Activated CD4-positive, alpha-beta memory T cell treated with anti-CD3 and anti-CD28 coated beads for 36 hours (primary cell): ENCODE data around the gene ADORA2B. TPM values are rescaled to one million over a fixed set of nuclear protein-coding genes. Genes with fewer than 3 reads are reported as not detected.

Source experiments
- CTCF ChIA-PET: fragments of 350-600 bp; sonication (Branson Sonifier 250); formaldehyde crosslinking; loops from one replicate; lab custom pipeline; 2021; ENCODE audit warnings: antibody characterized with exemption, inconsistent platforms; lab: Charles Lee
- POLR2A ChIA-PET: fragments of 350-600 bp; sonication (Branson Sonifier 250); formaldehyde crosslinking; loops from one replicate; lab custom pipeline; 2021; ENCODE audit warnings: antibody characterized with exemption; lab: Charles Lee
- DNase-seq: peaks from one replicate; pipeline ENCODE4 v3.0.0-alpha.2; 2020
- H3K27ac Mint-ChIP-seq: one replicate; pipeline ENCODE4 v1.8.0; 2021; ENCODE audit warnings: mixed read lengths
- H3K27me3 Mint-ChIP-seq: one replicate; pipeline ENCODE4 v1.8.0; 2021; ENCODE audit warnings: mixed read lengths
- H3K36me3 Mint-ChIP-seq: one replicate; pipeline ENCODE4 v1.8.0; 2021; ENCODE audit warnings: mixed read lengths
- H3K4me1 Mint-ChIP-seq: one replicate; pipeline ENCODE4 v1.8.0; 2021; ENCODE audit warnings: low read depth, mixed read lengths
- H3K4me3 Mint-ChIP-seq: one replicate; pipeline ENCODE4 v1.8.0; 2021; ENCODE audit warnings: mild to moderate bottlenecking, mixed read lengths
- H3K9me3 Mint-ChIP-seq: one replicate; pipeline ENCODE4 v1.8.0; 2021; ENCODE audit warnings: mixed read lengths
- intact Hi-C: fragments of 100-400 bp; cut with micrococcal nuclease; formaldehyde crosslinking; loops from one replicate; pipeline ENCODE4 v1.15.1; 2023
- total RNA-seq, 2 experiments: library from RNA; stranded (reverse); gene quantifications; one replicate each; pipeline ENCODE4 v1.2.3, GENCODE V29; 2021

ADORA2B gene
- total RNA-seq, 2 experiments from 2014 or later, result 0.24 to 0.27 TPM

DNA sequence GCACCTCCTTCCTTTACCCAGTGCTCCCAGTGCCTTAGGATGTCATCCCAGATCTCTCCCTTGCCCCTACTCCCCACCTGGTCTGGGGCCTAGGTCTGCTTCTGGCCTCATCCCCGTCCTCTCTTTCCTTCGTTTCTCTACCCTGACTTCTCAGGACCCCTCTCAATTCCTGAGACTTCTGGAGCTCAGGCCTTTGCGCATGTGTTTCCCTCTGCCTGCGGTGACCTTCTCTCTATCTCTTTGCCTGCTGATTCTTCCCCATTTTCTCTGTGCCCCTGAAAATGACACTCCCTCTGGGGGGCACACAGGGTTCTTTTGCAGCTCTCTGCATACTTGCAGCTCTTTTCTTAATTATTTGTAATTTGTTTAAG is 13.5 kb downstream of the ADORA2B start:
- no peak overlapping the region for H3K4me3 Mint-ChIP-seq
- POLR2A ChIA-PET, result no interaction called here
- CTCF ChIA-PET, result interaction anchor here (0.8 kb wide), 1 partner anchor 13 kb away, joined by 4 read pairs; the partner anchor contains the start of gene ADORA2B

DNA sequence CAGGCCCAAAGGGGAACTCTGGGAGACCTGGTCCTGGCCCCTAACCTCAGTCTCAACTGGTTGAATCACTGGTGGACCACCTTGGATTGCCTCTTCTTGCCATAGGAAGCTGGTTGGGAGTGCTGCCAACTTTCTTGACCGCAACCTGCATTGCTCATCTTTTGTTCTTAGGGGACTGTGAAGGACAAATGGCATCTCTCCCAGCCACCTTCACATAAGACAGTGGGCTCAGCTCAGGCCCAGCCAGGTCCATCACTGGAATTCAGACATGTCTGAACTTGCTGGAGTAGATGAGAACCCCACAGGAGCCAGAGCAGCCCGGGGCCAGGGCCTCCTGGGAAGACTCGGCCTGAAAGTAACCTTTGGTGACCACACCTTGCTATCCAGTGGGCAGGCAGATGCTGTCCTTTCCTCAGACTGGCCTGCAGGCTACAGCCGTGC is 18.8 kb downstream of the ADORA2B start:
- Mint-ChIP-seq H3K9me3 (no peaks in the 10 kb centered on the region), H3K27ac (no peak overlapping the region), H3K4me3 (no peak overlapping the region), H3K4me1 (peaks cover 12% of the 10 kb centered on the region), H3K36me3 (no peaks in the 10 kb centered on the region), H3K27me3 (peaks cover 27% of the 10 kb centered on the region)
- ChIA-PET POLR2A (no interaction called here), CTCF (no interaction called here)
- no peak for DNase-seq
- intact Hi-C loops, result no loop called here

More for the DNA sequence above, 13.5 kb downstream of the ADORA2B start:
- peaks cover 29% of the 10 kb centered on the region for H3K4me1 Mint-ChIP-seq
- H3K27me3 Mint-ChIP-seq, result peaks cover 34% of the 10 kb centered on the region
- H3K36me3 Mint-ChIP-seq, result no peaks in the 10 kb centered on the region
- no peaks in the 10 kb centered on the region for H3K9me3 Mint-ChIP-seq
- no peak for DNase-seq
- intact Hi-C loops, result loop anchor here (2.0 to 10.0 kb wide), 2 partner anchors 14 to 64 kb away; partner anchors contain the start of gene ADORA2B
- peak overlapping the region; percentile 21 for H3K27ac Mint-ChIP-seq

DNA sequence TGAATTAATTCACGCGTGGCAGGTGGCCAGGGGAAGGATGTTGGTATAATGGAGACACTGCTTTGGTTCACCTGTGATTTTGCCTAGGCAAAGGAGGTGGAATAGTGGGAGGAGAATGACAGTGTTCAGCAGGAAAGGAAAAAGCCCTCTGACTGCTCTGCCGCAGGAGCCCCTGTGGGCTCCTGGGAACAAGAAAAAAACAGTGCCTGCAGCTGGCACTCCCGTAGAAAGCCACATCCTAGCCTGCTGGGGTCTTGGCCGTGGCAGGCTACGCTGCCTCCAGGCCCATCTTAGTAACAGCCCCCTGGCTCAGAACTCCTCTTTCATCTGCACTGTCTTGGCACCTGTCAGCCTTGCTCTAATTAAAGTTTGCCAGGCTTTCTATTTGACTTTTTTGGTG is 20.6 kb downstream of the ADORA2B start:
- no peak for DNase-seq
- POLR2A ChIA-PET, result no interaction called here
- Mint-ChIP-seq H3K27ac (no peak overlapping the region), H3K36me3 (no peaks in the 10 kb centered on the region), H3K4me3 (no peak overlapping the region), H3K27me3 (peaks cover 32% of the 10 kb centered on the region), H3K9me3 (no peaks in the 10 kb centered on the region), H3K4me1 (no peaks in the 10 kb centered on the region)
- intact Hi-C loops, result no loop called here
- CTCF ChIA-PET, result no interaction called here

DNA sequence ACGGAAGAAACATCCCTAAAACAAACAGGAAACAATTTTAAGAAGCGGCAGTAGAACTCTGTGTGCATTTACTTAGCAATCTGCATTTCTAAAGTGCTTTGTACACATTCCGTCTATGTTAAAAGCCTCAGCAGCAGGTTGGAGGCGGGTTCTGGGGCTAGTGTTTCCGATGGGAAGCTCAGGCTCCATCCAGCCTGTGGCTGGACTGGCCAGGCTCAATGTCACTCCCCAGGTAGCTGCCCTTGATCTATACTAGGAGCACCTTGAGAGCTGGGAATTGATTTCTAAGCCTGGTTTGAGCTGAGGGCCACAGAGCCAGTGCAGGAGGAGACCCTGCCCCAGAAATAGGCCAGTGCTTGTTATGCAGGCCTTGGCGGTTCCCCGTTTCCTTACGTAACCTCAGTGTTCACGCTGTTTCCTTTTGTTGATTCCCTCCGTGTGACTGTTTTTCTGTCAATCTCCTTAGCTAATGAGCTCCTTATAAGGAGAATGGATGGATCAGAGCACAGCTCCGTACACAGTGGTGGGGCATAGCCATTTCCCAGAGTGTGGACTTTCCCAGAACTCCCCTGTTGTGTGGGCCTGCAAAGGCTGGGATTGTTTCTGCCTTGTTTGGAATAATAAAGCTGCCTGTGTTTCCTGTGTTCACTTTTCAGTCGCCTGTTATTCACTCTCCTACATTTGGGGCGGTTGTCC is 21.4 kb downstream of the ADORA2B start:
- ChIA-PET CTCF (no interaction called here), POLR2A (no interaction called here)
- H3K27ac Mint-ChIP-seq, result no peak overlapping the region
- intact Hi-C loops, result no loop called here
- no peak overlapping the region for H3K4me3 Mint-ChIP-seq
- H3K27me3 Mint-ChIP-seq, result peaks cover 32% of the 10 kb centered on the region
- H3K9me3 Mint-ChIP-seq, result no peaks in the 10 kb centered on the region
- H3K36me3 Mint-ChIP-seq, result no peaks in the 10 kb centered on the region
- no peaks in the 10 kb centered on the region for H3K4me1 Mint-ChIP-seq
- DNase-seq, result no peak

DNA sequence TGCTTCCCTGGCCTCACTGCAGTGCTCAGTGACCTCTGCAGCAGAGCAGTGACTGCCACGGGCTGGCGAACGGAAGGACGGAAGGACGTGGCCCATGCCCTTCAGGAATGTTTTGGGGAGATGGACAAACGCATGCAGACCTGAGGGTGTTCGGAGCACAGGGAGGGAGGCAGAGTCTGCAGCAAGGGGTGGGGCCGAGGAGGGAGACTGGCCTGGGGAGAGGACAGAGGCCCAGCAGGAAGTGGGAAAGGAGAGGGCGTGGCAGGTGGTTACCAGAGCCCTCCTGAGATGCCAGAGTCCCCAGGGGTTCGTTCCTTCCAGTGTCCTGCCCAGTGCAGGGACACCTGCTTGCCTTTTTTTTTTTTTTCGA is 21.9 kb downstream of the ADORA2B start:
- CTCF ChIA-PET, result no interaction called here
- Mint-ChIP-seq H3K27me3 (peaks cover 27% of the 10 kb centered on the region), H3K4me3 (no peak overlapping the region), H3K4me1 (no peaks in the 10 kb centered on the region), H3K27ac (no peak overlapping the region), H3K9me3 (no peaks in the 10 kb centered on the region), H3K36me3 (no peaks in the 10 kb centered on the region)
- POLR2A ChIA-PET, result no interaction called here
- no peak for DNase-seq
- intact Hi-C loops, result no loop called here

DNA sequence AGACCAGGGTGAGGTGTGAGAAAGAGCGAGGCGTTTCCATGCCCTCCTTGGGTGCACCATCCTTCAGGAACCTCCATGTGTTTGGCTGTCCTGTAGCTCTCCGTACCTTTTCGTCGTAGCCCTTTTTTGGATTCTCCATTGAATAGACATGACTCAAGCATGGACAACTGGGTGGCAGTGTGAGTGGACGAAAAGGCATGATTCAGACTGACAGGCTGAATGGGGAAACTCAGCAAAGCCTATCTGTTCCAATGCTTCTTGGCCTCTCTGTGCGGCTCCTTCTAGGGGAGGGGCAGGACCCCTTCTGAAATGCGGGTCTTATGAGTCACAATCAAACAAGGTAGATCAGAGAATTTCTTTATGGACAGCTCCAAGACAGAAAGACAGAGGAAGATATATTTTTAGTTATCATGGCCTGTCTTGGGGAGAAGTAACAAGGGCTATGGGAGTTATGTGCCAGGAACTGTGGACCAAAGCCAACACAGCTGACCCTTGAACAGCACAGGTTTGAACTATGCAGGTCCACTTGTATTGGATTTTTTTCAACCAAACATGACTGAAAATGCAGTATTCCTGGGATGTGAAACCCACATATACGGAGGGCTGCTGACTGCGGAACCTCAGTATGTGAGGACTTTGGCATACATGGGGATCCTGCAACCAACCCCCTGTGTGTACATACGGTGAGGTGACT is 22.9 kb downstream of the ADORA2B start:
- ChIA-PET CTCF (no interaction called here), POLR2A (no interaction called here)
- Mint-ChIP-seq H3K27me3 (peaks cover 27% of the 10 kb centered on the region), H3K9me3 (no peaks in the 10 kb centered on the region), H3K4me3 (no peak overlapping the region), H3K4me1 (no peaks in the 10 kb centered on the region), H3K36me3 (no peaks in the 10 kb centered on the region), H3K27ac (no peak overlapping the region)
- no peak for DNase-seq
- intact Hi-C loops, result no loop called here

DNA sequence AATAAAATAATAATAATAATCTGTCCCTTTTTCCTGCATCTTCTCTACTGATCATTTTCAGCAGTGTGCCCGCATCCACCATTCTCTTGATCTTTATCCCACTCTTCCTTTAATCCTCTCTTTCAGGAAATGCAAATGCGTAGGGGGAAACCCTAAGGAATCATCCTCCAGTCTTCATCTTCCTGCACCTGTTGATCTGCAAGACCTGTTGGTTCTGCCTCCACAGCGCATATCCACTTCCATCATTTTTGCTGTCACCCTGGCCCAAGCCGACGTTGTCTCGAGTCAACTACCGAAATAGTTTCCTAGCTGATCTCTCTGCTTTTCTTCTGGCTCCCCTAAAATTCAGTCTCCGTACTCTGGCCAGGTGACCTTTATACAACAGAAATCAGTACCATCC is 24.5 kb downstream of the ADORA2B start:
- Mint-ChIP-seq H3K9me3 (no peaks in the 10 kb centered on the region), H3K4me3 (no peak overlapping the region), H3K36me3 (no peaks in the 10 kb centered on the region), H3K27ac (no peak overlapping the region), H3K4me1 (no peaks in the 10 kb centered on the region), H3K27me3 (peaks cover 25% of the 10 kb centered on the region)
- no peak for DNase-seq
- intact Hi-C loops, result no loop called here
- ChIA-PET CTCF (no interaction called here), POLR2A (no interaction called here)

DNA sequence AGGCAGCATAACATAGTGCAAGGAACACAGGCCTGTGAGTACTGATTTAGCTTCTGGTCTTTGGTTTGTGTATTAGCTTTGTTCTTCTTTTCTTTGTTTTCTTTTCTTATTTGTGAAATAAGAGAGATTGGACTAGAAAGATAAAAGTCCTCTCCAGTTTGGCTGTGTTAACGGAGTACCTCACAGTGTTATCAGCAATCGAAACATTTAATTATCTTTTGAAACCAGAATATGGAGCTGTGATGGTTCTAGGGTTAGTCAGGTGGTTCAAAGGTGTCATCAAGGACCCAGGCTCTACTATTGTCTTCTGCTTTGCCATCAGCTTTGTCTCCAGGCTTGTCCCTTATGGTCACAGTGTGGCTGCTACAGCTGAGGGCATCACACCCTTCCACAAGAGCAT is 25.6 kb downstream of the ADORA2B start:
- Mint-ChIP-seq H3K27ac (no peak overlapping the region), H3K4me1 (no peaks in the 10 kb centered on the region), H3K36me3 (peaks cover 2% of the 10 kb centered on the region), H3K27me3 (peaks cover 20% of the 10 kb centered on the region), H3K4me3 (no peak overlapping the region), H3K9me3 (no peaks in the 10 kb centered on the region)
- DNase-seq, result no peak
- intact Hi-C loops, result no loop called here
- CTCF ChIA-PET, result no interaction called here
- POLR2A ChIA-PET, result no interaction called here

DNA sequence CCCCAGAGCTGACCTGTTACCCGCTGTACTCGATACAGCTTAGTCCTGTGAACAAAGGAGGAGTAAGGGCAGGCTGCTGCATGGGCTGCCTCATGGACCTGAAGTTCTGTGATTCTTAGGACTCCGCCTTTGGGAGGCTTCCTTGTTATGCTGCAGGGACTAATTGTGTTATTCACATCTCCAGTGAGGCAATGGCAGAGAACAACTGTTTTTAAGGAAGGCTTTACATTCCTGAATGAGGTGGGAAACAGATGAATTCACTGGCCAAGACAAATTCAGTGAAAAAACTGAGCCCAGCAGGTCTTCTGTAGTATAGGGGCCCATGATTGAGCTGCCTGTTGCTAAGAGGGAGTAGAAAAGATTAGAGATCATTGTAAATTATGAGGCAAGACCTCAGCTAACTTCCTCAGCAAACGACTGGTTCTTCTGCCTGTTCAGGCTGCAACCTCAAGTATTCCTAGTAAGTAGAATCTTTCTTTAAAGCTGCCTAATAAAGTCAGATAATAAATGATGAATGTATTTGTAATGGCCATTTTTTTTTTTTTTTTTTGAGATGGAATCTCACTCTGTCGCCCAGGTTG is 26.3 kb downstream of the ADORA2B start:
- Mint-ChIP-seq H3K9me3 (no peaks in the 10 kb centered on the region), H3K4me3 (no peak overlapping the region), H3K36me3 (peaks cover 4% of the 10 kb centered on the region), H3K4me1 (no peaks in the 10 kb centered on the region), H3K27ac (no peak overlapping the region), H3K27me3 (peaks cover 17% of the 10 kb centered on the region)
- POLR2A ChIA-PET, result no interaction called here
- no peak for DNase-seq
- CTCF ChIA-PET, result no interaction called here
- intact Hi-C loops, result no loop called here

DNA sequence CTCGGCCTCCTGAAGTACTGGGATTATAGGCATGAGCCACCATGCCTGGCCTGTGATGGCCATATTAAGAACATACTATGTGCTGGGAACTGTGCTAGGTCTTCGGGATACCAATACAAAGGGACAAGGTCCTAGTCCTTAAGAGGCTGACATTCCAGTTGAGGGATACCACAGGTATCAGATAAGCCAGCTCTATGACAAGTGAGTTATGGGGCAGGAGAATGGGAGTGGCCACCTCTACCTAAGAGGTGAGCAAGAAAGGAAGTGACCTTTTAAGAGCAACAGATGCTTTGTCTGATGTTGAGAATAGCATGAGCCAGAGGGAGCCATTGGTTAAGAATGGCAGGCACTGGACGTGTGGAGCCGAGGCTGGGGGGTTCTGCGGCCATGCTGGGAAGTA is 27.0 kb downstream of the ADORA2B start:
- no peak overlapping the region for H3K4me3 Mint-ChIP-seq
- ChIA-PET POLR2A (no interaction called here), CTCF (no interaction called here)
- no peak overlapping the region for H3K27ac Mint-ChIP-seq
- intact Hi-C loops, result no loop called here
- H3K4me1 Mint-ChIP-seq, result no peaks in the 10 kb centered on the region
- peaks cover 15% of the 10 kb centered on the region for H3K27me3 Mint-ChIP-seq
- no peaks in the 10 kb centered on the region for H3K9me3 Mint-ChIP-seq
- no peak for DNase-seq
- H3K36me3 Mint-ChIP-seq, result peaks cover 6% of the 10 kb centered on the region

DNA sequence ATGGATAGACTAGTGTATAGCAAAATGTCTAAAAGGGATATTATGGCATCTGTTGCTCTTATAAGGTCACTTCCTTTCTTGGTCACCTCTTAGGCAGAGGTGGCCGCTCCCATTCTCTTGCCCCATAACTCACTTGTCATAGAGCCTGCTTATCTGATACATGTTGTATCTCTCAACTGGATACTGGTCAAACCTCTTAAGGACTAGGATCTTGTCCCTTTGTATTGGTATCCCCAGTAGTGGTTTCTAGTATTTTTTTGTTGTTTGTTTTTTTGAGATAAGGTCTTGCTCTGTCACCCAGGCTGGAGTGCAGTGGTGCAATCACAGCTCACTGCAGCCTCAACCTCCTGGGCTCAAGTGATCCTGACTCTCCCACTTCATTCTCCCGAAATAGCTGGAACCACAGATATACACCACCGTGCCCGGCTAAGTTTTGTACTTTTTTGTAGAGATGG is 27.6 kb downstream of the ADORA2B start:
- no peaks in the 10 kb centered on the region for H3K9me3 Mint-ChIP-seq
- peaks cover 15% of the 10 kb centered on the region for H3K27me3 Mint-ChIP-seq
- H3K4me1 Mint-ChIP-seq, result no peaks in the 10 kb centered on the region
- H3K4me3 Mint-ChIP-seq, result no peak overlapping the region
- intact Hi-C loops, result no loop called here
- H3K27ac Mint-ChIP-seq, result no peak overlapping the region
- ChIA-PET POLR2A (no interaction called here), CTCF (interaction anchor here (0.7 kb wide), 1 partner anchor 101 kb away, joined by 3 read pairs; no protein-coding TSS in a partner anchor)
- no peak for DNase-seq
- H3K36me3 Mint-ChIP-seq, result peaks cover 10% of the 10 kb centered on the region

DNA sequence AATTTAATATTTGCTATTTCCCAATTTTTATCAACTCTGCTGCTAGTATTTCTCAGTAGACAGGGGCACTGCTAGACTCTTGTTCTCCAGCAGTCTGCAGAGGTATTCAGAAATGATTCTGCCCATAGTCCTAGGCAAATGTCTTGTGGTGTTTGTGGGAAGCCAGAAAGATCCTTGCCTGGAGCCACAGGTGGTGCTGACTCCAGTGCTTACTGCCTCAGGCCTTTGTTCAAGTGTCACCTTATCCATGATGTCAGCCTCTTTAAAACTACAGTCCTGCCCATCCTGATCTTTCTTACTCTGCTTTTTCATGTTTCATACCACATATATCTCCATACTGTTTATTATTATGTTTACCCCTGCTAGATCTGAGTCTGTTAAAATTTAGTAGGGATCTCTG is 28.1 kb downstream of the ADORA2B start:
- Mint-ChIP-seq H3K4me3 (no peak overlapping the region), H3K4me1 (no peaks in the 10 kb centered on the region), H3K9me3 (no peaks in the 10 kb centered on the region), H3K36me3 (peaks cover 15% of the 10 kb centered on the region), H3K27me3 (peaks cover 12% of the 10 kb centered on the region), H3K27ac (no peak overlapping the region)
- DNase-seq, result no peak
- ChIA-PET CTCF (interaction anchor here (0.7 kb wide), 1 partner anchor 100 kb away, joined by 3 read pairs; no protein-coding TSS in a partner anchor), POLR2A (no interaction called here)
- intact Hi-C loops, result no loop called here
